Measurements from ENCODE around the gene VILL. TPM values are rescaled to one million over a fixed set of nuclear protein-coding genes. Genes with fewer than 3 reads are reported as not detected.

The VILL gene
- total and polyA plus RNA-seq, 10 of the 15 experiments (the other 5 are each of a cell fraction or from before 2014, with no cell fraction given) = 0.15 to 5.4 (median 2.1) TPM; not detected in 1

GRCh38 chr3:37981348-37981664, 9.3 kb upstream of the VILL start:
- H3K4me2 ChIP-seq (ENCODE audit: control insufficient read depth, insufficient read depth) = no peak overlapping the region
- ChIA-PET CTCF (interaction anchor here (0.6 to 5.4 kb wide), 4 partner anchors 15 to 132 kb away, joined by 3 to 38 read pairs (median 4); no protein-coding TSS in a partner anchor), SMC1A (ENCODE audit: uncharacterized antibody, unreplicated experiment) (no interaction called here), RAD21 (ENCODE audit: unreplicated experiment) (no interaction called here), POLR2A (interaction anchor here (0.6 kb wide), 1 partner anchor 23 kb away, joined by 3 read pairs; no protein-coding TSS in a partner anchor)
- TF ChIP-seq ZNF207 (IDR thresholded peaks at IDR 0.05; ENCODE audit: borderline replicate concordance) = no peak
- TF ChIP-seq CEBPZ (IDR thresholded peaks at IDR 0.05; ENCODE audit: low read depth, low read length) = no peak
- TF ChIP-seq TCF7 (IDR thresholded peaks at IDR 0.05; ENCODE audit: borderline replicate concordance) = no peak
- H3K27ac ChIP-seq (ENCODE audit: control insufficient read depth, insufficient read depth) = no peak overlapping the region
- no peaks in the 10 kb centered on the region for H3K9me3 ChIP-seq (replicated peaks; ENCODE audit: control insufficient read depth, insufficient read depth, low read length)
- ATAC-seq (no peak), DNase-seq (ENCODE audit: low read depth, low spot score) (no peak), FAIRE-seq (no peak)
- no TSS peak for BruUV-seq (replicated peaks)
- H4K20me1 ChIP-seq (ENCODE audit: control insufficient read depth, insufficient read depth) = no peaks in the 10 kb centered on the region
- no peaks in the 10 kb centered on the region for H3K4me1 ChIP-seq (ENCODE audit: control insufficient read depth, insufficient read depth, low read length)
- H3K4me3 ChIP-seq = no peak overlapping the region
- H2AFZ ChIP-seq (ENCODE audit: control insufficient read depth, low read depth, low read length) = no peak overlapping the region
- no peaks in the 10 kb centered on the region for H3K79me2 ChIP-seq (ENCODE audit: control insufficient read depth, insufficient read depth, low read length)
- intact Hi-C loops (cut with micrococcal nuclease; ENCODE audit: unreplicated experiment) (no loop called here), in situ Hi-C loops (cut with MboI) (no loop called here)
- no peaks in the 10 kb centered on the region for H3K36me3 ChIP-seq (ENCODE audit: control insufficient read depth in 2 of 2, insufficient read depth in 2 of 2, low read length in 1 of 2)
- no peak overlapping the region for H3K9ac ChIP-seq (ENCODE audit: control insufficient read depth, insufficient read depth, low read length)
- H3K27me3 ChIP-seq (replicated peaks in 1 of 2; ENCODE audit: control insufficient read depth in 2 of 2, insufficient read depth in 2 of 2, low read length in 1 of 2) = no peaks in the 10 kb centered on the region; a peak in 2 of 4 replicates
- 4% methylated on average over 2 of the region's 2 CpGs for WGBS (ENCODE audit: insufficient coverage, insufficient replicate concordance, low lambda C conversion rate, missing lambda C conversion rate)

GRCh38 chr3:37982331-37982730, 8.3 kb upstream of the VILL start:
- Histone ChIP-seq H2AFZ (ENCODE audit: control insufficient read depth, low read depth, low read length) (no peak overlapping the region), H3K4me2 (ENCODE audit: control insufficient read depth, insufficient read depth) (no peak overlapping the region), H3K27ac (ENCODE audit: control insufficient read depth, insufficient read depth) (no peak overlapping the region), H3K4me1 (ENCODE audit: control insufficient read depth, insufficient read depth, low read length) (no peaks in the 10 kb centered on the region), H3K4me3 (no peak overlapping the region), H3K36me3 (ENCODE audit: control insufficient read depth in 2 of 2, insufficient read depth in 2 of 2, low read length in 1 of 2) (no peaks in the 10 kb centered on the region), H3K27me3 (replicated peaks in 1 of 2; ENCODE audit: control insufficient read depth in 2 of 2, insufficient read depth in 2 of 2, low read length in 1 of 2) (no peaks in the 10 kb centered on the region; a peak in 2 of 4 replicates), H3K9me3 (replicated peaks; ENCODE audit: control insufficient read depth, insufficient read depth, low read length) (no peaks in the 10 kb centered on the region), H3K79me2 (ENCODE audit: control insufficient read depth, insufficient read depth, low read length) (no peaks in the 10 kb centered on the region), H4K20me1 (ENCODE audit: control insufficient read depth, insufficient read depth) (no peaks in the 10 kb centered on the region), H3K9ac (ENCODE audit: control insufficient read depth, insufficient read depth, low read length) (no peak overlapping the region)
- ChIA-PET SMC1A (ENCODE audit: uncharacterized antibody, unreplicated experiment) (interaction anchor here (0.7 to 1.5 kb wide), 4 partner anchors 15 to 127 kb away, joined by 3 read pairs; no protein-coding TSS in a partner anchor), POLR2A (no interaction called here), RAD21 (ENCODE audit: unreplicated experiment) (no interaction called here), CTCF (interaction anchor here (0.6 to 5.4 kb wide), 3 partner anchors 16 to 237 kb away, joined by 3 to 38 read pairs (median 3); no protein-coding TSS in a partner anchor)
- in situ Hi-C loops (cut with MboI) (no loop called here), intact Hi-C loops (cut with micrococcal nuclease; ENCODE audit: unreplicated experiment) (no loop called here)
- FAIRE-seq (no peak), ATAC-seq (no peak), DNase-seq (ENCODE audit: low read depth, low spot score) (no peak)
- no peak for TF ChIP-seq IRF3 (IDR thresholded peaks at IDR 0.05)
- no peak for TF ChIP-seq E2F8 (IDR thresholded peaks at IDR 0.05; ENCODE audit: low read depth, partially characterized antibody)
- BruUV-seq (replicated peaks) = no TSS peak
- WGBS (ENCODE audit: insufficient coverage, insufficient replicate concordance, low lambda C conversion rate, missing lambda C conversion rate) = 0% methylated on average over 1 of the region's 1 CpG
